Mesendoderm (in vitro differentiated cells): Measurements from ENCODE around the gene MYO6.

ENCODE experiments used
- DNase-seq: peaks from one replicate; pipeline ENCODE4 v3.0.0; 2013
- H2AK5ac ChIP-seq: 2 replicates; pipeline ENCODE4 v1.6.1; 2013; ENCODE audit warnings: low read length, inconsistent platforms
- H2BK120ac ChIP-seq: 2 replicates; pipeline ENCODE4 v1.6.1; 2013; ENCODE audit warnings: low read depth, mild to moderate bottlenecking, low read length, moderate library complexity, mixed read lengths
- H2BK15ac ChIP-seq: replicated peaks from 2 replicates; pipeline ENCODE4 v1.6.1; 2013; ENCODE audit warnings: low read depth, mild to moderate bottlenecking, moderate library complexity
- H2BK5ac ChIP-seq: 2 replicates; pipeline ENCODE4 v1.6.1; 2013; ENCODE audit warnings: low read length, inconsistent platforms
- H3K18ac ChIP-seq: 2 replicates; pipeline ENCODE4 v1.6.1; 2013; ENCODE audit warnings: mild to moderate bottlenecking, low read length, mixed read lengths
- H3K23ac ChIP-seq: one replicate; pipeline ENCODE4 v1.6.1; 2013; ENCODE audit warnings: low read length
- H3K27ac ChIP-seq: 2 replicates; pipeline ENCODE4 v1.5.1; 2013; ENCODE audit warnings: low read depth, mild to moderate bottlenecking, inconsistent platforms, low read length, moderate library complexity
- H3K27me3 ChIP-seq: 2 replicates; pipeline ENCODE4 v1.6.1; 2013; ENCODE audit warnings: low read length, control low read depth, mild to moderate bottlenecking, inconsistent platforms; ENCODE audit not compliant: insufficient read depth, poor library complexity
- H3K36me3 ChIP-seq: 2 replicates; pipeline ENCODE4 v1.6.1; 2013; ENCODE audit warnings: low read length, inconsistent platforms; ENCODE audit not compliant: control insufficient read depth, insufficient read depth
- H3K4ac ChIP-seq: one replicate; pipeline ENCODE4 v1.6.1; 2013; ENCODE audit warnings: low read depth, mild to moderate bottlenecking, low read length, moderate library complexity
- H3K4me1 ChIP-seq: 2 replicates; pipeline ENCODE4 v1.6.1; 2013; ENCODE audit warnings: low read depth, low read length, inconsistent platforms; ENCODE audit not compliant: control insufficient read depth
- H3K4me2 ChIP-seq: 2 replicates; pipeline ENCODE4 v1.6.1; 2013; ENCODE audit warnings: low read length
- H3K4me3 ChIP-seq: 2 replicates; pipeline ENCODE4 v1.5.1; 2013; ENCODE audit warnings: mild to moderate bottlenecking, low read length
- H3K56ac ChIP-seq: one replicate; pipeline ENCODE4 v1.6.1; 2013; ENCODE audit warnings: low read length
- H3K79me1 ChIP-seq: 2 replicates; pipeline ENCODE4 v1.6.1; 2013; ENCODE audit warnings: low read length, inconsistent platforms
- H3K79me2 ChIP-seq: 2 replicates; pipeline ENCODE4 v1.6.1; 2013; ENCODE audit warnings: mild to moderate bottlenecking, low read length; ENCODE audit not compliant: control insufficient read depth, insufficient read depth
- H3K9ac ChIP-seq: 2 replicates; pipeline ENCODE4 v1.6.1; 2013; ENCODE audit warnings: low read length, inconsistent platforms
- H4K5ac ChIP-seq: one replicate; pipeline ENCODE4 v1.6.1; 2013; ENCODE audit warnings: low read length
- H4K8ac ChIP-seq: one replicate; pipeline ENCODE4 v1.6.1; 2013; ENCODE audit warnings: low read depth, mild to moderate bottlenecking, control low read depth, low read length, moderate library complexity
- WGBS: extraction: QIAGEN DNeasy Blood & Tissue Kit; methylation state at CpG from one replicate; pipeline ENCODE4 v1.1.7; 2013; ENCODE audit warnings: low lambda C conversion rate, missing lambda C conversion rate; ENCODE audit not compliant: insufficient coverage; ENCODE audit errors: extremely low coverage; 5-methylcytosine and 5-hydroxymethylcytosine counted together

Gene MYO6

GRCh38 chr6:75830959-75831885 is 82.2 kb downstream of the MYO6 start:
- no peak overlapping the region for H3K4me3 ChIP-seq
- no peak overlapping the region for H3K23ac ChIP-seq
- H3K4me2 ChIP-seq = no peak overlapping the region
- H3K36me3 ChIP-seq = no peaks in the 10 kb centered on the region
- no peak overlapping the region for H2AK5ac ChIP-seq
- no peaks in the 10 kb centered on the region for H3K79me2 ChIP-seq
- no peak for DNase-seq
- no peak overlapping the region for H3K27ac ChIP-seq
- H4K8ac ChIP-seq = no peak overlapping the region
- no peak overlapping the region for H2BK120ac ChIP-seq
- H2BK5ac ChIP-seq = no peak overlapping the region
- H3K4ac ChIP-seq = no peak overlapping the region
- H3K79me1 ChIP-seq = no peaks in the 10 kb centered on the region
- H3K4me1 ChIP-seq = no peaks in the 10 kb centered on the region
- H4K5ac ChIP-seq = no peak overlapping the region
- WGBS = no CpG with 5 or more reads among the region's 12 CpGs
- H3K18ac ChIP-seq = no peak overlapping the region
- H3K56ac ChIP-seq = no peak overlapping the region
- H3K9ac ChIP-seq = no peak overlapping the region
- H3K27me3 ChIP-seq = no peaks in the 10 kb centered on the region
- H2BK15ac ChIP-seq = no peak overlapping the region

- no peak overlapping the region for H3K9ac ChIP-seq
- H4K8ac ChIP-seq = no peak overlapping the region
- no peak overlapping the region for H3K27ac ChIP-seq
- H3K4me1 ChIP-seq = no peaks in the 10 kb centered on the region
- H4K5ac ChIP-seq = no peak overlapping the region
- no peak overlapping the region for H3K4me2 ChIP-seq
- H3K23ac ChIP-seq = no peak overlapping the region
- H3K79me2 ChIP-seq = no peaks in the 10 kb centered on the region
- no peak overlapping the region for H2BK15ac ChIP-seq
- H3K79me1 ChIP-seq = no peaks in the 10 kb centered on the region
- DNase-seq = no peak
- no peak overlapping the region for H3K56ac ChIP-seq
- no peak overlapping the region for H2BK5ac ChIP-seq
- H2AK5ac ChIP-seq = no peak overlapping the region
- no peaks in the 10 kb centered on the region for H3K36me3 ChIP-seq
- H3K4me3 ChIP-seq = no peak overlapping the region
- no peak overlapping the region for H3K18ac ChIP-seq
- no peak overlapping the region for H2BK120ac ChIP-seq
- no peaks in the 10 kb centered on the region for H3K27me3 ChIP-seq
- no peak overlapping the region for H3K4ac ChIP-seq
Observed at GRCh38 chr6:75834447-75834846, 85.4 kb downstream of the MYO6 start.

GRCh38 chr6:75842191-75842590 is 93.2 kb downstream of the MYO6 start:
- no peak overlapping the region for H4K8ac ChIP-seq
- no peak for DNase-seq
- H3K79me1 ChIP-seq = no peaks in the 10 kb centered on the region
- no peak overlapping the region for H3K56ac ChIP-seq
- H3K27ac ChIP-seq = no peak overlapping the region
- no peak overlapping the region for H2AK5ac ChIP-seq
- no peak overlapping the region for H2BK120ac ChIP-seq
- H3K36me3 ChIP-seq = no peaks in the 10 kb centered on the region
- H2BK15ac ChIP-seq = no peak overlapping the region
- no peaks in the 10 kb centered on the region for H3K79me2 ChIP-seq
- H3K4ac ChIP-seq = no peak overlapping the region
- H3K4me2 ChIP-seq = no peak overlapping the region
- H3K23ac ChIP-seq = no peak overlapping the region
- no peaks in the 10 kb centered on the region for H3K27me3 ChIP-seq
- H3K9ac ChIP-seq = no peak overlapping the region
- no peak overlapping the region for H3K18ac ChIP-seq
- no peak overlapping the region for H2BK5ac ChIP-seq
- no peak overlapping the region for H4K5ac ChIP-seq
- H3K4me3 ChIP-seq = no peak overlapping the region
- no peaks in the 10 kb centered on the region for H3K4me1 ChIP-seq
- no CpG with 5 or more reads among the region's 4 CpGs for WGBS

GRCh38 chr6:75842732-75843131 is 93.7 kb downstream of the MYO6 start:
- H3K18ac ChIP-seq = no peak overlapping the region
- no peak overlapping the region for H4K5ac ChIP-seq
- no peaks in the 10 kb centered on the region for H3K79me1 ChIP-seq
- no peak overlapping the region for H3K4me3 ChIP-seq
- no peak overlapping the region for H2BK15ac ChIP-seq
- no peak overlapping the region for H3K9ac ChIP-seq
- H2BK5ac ChIP-seq = no peak overlapping the region
- no peaks in the 10 kb centered on the region for H3K36me3 ChIP-seq
- H3K79me2 ChIP-seq = no peaks in the 10 kb centered on the region
- no peak overlapping the region for H4K8ac ChIP-seq
- no peak for DNase-seq
- H3K56ac ChIP-seq = no peak overlapping the region
- H3K23ac ChIP-seq = no peak overlapping the region
- no CpG with 5 or more reads among the region's 2 CpGs for WGBS
- H2AK5ac ChIP-seq = no peak overlapping the region
- H3K27me3 ChIP-seq = no peaks in the 10 kb centered on the region
- no peak overlapping the region for H3K4ac ChIP-seq
- no peak overlapping the region for H2BK120ac ChIP-seq
- no peaks in the 10 kb centered on the region for H3K4me1 ChIP-seq
- no peak overlapping the region for H3K27ac ChIP-seq
- H3K4me2 ChIP-seq = no peak overlapping the region

GRCh38 chr6:75843396-75843795 is 94.4 kb downstream of the MYO6 start:
- WGBS = no CpG with 5 or more reads among the region's 2 CpGs

GRCh38 chr6:75848274-75848673 is 99.2 kb downstream of the MYO6 start:
- H3K4me2 ChIP-seq = no peak overlapping the region
- H3K36me3 ChIP-seq = no peaks in the 10 kb centered on the region
- H3K4me3 ChIP-seq = no peak overlapping the region
- no peaks in the 10 kb centered on the region for H3K79me2 ChIP-seq
- no peak overlapping the region for H3K23ac ChIP-seq
- H2BK5ac ChIP-seq = no peak overlapping the region
- H2AK5ac ChIP-seq = no peak overlapping the region
- H3K56ac ChIP-seq = no peak overlapping the region
- H4K5ac ChIP-seq = no peak overlapping the region
- H3K18ac ChIP-seq = no peak overlapping the region
- DNase-seq = no peak
- no peaks in the 10 kb centered on the region for H3K27me3 ChIP-seq
- H2BK120ac ChIP-seq = no peak overlapping the region
- no peak overlapping the region for H3K9ac ChIP-seq
- no peak overlapping the region for H4K8ac ChIP-seq
- H3K4me1 ChIP-seq = no peaks in the 10 kb centered on the region
- H2BK15ac ChIP-seq = no peak overlapping the region
- no peak overlapping the region for H3K4ac ChIP-seq
- no peaks in the 10 kb centered on the region for H3K79me1 ChIP-seq
- WGBS = no CpG with 5 or more reads among the region's 4 CpGs
- H3K27ac ChIP-seq = no peak overlapping the region

More at GRCh38 chr6:75843396-75843795, 94.4 kb downstream of the MYO6 start:
- Histone ChIP-seq H3K4me3 (no peak overlapping the region), H3K9ac (no peak overlapping the region), H2AK5ac (no peak overlapping the region), H3K36me3 (no peaks in the 10 kb centered on the region), H3K79me2 (no peaks in the 10 kb centered on the region), H3K23ac (no peak overlapping the region), H3K4me1 (no peaks in the 10 kb centered on the region), H2BK5ac (no peak overlapping the region), H3K4me2 (no peak overlapping the region), H3K56ac (no peak overlapping the region), H4K8ac (no peak overlapping the region), H3K27ac (no peak overlapping the region), H3K27me3 (no peaks in the 10 kb centered on the region), H3K4ac (no peak overlapping the region), H2BK120ac (no peak overlapping the region), H3K79me1 (no peaks in the 10 kb centered on the region), H4K5ac (no peak overlapping the region), H3K18ac (no peak overlapping the region), H2BK15ac (no peak overlapping the region)
- DNase-seq = no peak
